ENCODE measurements around the gene ING2.

The ING2 gene

DNA sequence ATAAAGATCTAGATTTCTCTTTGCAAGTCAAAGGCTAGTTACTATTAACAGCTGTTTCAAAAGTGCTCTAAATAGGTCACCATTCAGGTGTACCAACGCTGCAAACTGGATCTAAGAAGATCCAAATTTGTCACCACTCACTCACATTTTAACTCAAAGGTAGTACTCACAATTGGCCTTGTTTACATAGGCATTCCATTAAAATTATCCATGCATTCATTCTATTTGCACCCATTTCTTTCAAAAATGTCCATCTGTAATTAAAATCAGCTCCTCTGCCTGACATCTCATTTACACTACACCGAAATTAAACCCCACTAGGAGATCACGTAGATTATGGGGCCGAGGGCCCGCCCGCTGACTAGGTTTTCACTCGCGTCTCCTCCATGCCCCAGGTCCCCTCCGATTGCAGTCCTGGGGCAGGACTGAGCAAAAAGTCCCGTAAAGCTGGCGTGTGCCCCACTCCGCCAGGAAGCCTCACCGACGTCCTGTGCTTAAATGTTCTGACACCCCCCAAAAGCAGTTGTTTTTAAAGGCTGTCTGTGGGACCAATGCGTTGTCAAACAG lies 1.3 kb upstream of the ING2 start:
- DNase-seq = no peak

DNA sequence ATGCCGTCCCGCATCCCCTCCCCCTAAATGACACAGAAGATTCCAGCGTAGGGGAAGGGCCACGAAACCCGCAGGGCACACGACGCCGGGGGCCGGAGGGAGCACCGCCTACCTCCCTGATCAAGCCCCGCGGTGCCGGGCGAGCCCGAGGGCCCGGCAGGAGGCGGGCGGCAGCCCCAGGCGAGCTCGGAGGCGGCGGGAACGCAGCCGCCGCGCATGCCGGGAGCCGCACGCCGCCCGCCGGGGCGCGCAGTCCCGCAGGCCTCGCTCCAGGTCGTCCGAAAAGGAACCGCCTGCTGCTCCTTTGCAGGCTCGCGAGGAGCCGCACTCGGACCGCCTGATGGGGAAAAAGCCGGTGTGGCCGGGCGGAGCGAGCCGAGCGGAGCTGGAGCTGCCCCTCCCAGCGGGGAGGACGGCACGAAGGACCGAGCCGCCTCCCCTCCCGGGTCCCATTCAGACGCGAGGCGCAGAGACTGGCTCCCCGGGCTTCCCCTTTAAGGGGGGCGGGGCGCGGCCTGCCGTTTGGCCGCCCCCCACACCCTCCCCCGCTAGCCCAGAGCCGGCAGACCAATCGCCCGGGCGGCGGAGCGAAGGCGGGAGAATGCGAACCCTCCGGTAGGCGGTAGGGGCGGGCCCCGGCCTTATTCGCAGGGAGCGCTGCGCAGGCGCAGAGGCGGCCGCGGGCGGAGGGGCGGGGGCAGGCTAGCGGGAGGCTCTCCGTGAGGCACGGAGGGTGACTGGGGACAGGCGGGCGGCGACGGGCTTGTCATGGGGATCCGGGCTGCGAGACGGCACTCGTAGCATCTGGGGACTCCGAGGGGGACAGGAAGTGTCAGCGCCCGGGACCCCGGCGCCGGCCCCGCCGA lies 561 bp upstream of the ING2 start:
- DNase-seq = peak; percentile 99

DNA sequence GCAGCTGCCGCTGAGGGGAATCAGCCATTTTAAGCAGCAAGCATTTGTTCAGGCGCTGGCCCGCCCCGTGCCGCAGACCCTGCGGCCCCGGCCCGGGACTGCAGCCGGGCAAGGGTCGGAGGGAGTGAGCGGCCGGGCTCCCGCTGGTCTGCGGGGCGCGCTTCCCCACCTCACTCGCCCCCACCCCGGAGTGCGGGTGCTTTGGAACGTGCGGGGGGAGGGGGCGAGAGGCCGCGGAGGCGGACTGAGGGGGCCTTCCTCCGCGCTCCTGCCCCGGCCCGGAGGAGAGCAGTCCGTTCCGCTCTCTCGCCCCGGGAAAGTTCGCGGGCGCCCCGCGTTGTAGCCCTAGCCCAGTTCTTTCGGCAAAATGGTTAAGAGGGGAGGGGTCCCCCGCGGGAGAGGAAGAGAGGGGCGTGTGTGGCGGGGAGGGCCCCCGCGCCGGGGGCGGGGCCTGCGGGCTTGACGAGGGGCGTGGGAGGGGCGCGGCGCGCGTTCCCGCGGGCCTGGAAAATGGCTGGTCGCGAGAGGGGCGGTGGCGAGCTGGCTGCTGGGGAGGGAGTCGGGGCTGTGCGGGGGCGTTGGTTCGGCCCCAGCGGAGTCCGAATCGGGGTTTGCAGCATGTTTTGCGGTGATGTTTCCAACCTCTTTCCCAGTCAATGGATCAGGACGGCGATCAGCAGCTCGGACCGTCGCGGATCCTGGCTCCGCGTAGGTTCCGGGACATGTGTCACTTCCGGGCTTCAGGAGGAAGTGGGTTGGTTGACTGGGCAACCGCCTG lies 942 bp downstream of the ING2 start:
- peak; percentile 73 for DNase-seq

DNA sequence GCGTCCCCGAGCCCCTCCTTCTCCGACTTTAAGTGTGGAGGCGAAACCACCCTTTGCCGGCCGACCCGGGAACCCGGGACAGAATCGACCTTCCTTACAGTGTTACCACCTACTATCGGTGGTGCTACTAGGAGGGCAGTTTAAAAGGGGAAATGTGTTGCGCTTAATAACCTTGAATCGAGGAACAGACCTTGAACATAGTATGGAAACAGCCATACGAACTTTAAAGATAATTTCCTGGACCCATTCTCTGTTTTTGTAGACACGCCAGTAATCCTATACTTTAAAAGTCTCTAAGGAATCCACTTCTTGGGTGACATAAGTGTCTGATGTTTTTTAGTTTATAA lies 1.5 kb downstream of the ING2 start:
- no peak for DNase-seq

DNA sequence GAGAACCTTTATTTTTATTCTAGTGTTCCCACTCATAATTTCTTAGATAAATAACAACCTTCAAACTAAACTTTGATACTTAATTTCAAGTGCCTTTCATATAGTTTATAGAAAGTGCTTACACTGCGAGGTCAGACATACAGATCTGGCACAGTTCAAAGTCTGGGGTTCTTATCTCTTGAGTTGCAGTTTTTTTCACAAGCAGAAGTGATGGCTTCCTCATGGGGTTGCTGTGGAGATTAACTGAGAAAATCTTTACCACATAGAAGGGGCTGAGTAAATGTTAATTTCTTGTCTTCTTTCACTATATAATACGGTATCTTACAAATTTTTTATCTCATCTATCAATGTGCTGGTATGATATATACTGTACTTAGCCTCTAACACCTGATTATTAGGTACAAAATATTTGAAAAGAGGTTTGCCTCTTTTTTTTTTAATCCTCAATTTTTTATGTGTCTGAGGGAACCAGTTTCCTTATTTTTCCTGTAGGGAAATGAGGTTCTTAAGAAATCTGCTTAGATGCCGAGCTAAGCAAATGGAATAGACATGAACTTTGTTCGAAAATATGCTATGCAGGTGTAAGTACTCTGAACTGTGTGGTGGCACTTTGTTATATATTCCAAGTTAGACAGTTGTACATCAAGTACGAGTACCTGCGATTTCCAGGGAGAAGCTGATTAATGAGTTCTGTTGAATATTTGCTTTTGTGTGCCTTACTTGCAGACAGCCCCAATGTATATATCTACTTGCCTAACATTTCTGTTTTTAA lies 3.3 kb downstream of the ING2 start:
- no peak for DNase-seq

DNA sequence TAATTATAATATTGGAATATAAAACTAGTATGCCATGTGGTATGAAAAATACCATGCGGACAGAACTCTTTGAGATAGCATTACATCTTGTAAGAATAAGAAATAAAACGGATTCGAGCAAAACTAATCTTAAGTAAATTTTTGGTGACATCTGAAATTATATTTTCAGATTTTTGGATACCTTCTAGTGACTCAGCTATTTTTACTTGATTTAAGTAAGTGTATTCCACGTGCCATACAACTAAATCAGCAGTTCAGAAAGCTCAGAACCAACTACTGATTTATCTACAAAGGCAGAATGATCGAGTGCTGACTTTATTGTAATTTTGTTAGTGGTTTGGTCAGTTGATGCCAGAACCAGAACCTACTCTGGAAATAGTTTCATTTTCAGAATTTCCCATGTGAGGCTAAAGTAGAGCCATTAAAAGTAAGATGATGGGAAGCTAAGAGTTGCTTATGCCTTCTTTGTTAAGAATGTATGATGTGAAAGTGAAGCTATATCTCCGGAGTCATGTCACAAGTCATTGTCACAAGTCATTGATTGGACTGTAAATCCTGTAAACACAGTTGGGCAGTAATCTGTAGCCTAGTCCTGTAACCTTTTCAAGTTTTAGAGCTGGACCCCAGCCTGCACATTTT lies 4.0 kb downstream of the ING2 start:
- DNase-seq = no peak

DNA sequence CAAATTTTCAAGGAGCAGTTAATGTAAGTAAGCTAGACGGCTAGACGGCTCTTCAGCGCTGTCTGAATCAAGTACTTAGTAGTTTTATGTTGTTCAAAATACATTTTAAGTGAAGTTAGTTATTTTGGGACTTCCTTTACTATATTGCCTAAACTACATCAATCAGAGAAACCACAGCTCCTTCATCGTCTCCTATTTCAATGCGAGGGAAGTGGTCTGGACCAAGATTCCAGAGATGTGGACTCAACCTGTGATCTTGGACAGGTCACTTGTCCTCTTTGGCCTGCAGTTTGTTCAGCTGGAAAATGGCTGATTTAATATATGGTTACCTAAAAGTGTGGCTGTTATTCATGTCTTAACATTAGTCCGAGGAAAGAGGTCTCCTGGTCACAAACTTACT lies 10.6 kb downstream of the ING2 start:
- no peak for DNase-seq

DNA sequence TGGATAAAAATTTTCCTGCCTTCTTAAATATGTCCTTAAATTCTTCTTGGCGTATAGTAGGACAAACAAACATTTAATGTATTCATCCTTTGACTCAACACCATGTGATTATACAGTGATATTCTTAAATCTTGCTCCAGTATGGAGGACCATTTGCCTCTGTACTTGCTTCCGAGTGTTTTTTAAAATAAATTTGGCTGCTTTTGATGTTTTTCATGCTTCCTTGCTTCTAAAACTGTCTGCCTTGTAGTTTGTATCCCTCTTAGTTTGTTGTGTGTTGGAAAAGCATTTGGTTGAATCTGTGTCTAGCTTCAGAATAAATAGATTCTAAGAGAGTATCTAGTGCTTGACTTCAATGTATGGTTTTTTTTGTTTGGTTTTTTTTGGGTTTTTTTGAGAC lies 12.3 kb downstream of the ING2 start:
- DNase-seq = no peak

DNA sequence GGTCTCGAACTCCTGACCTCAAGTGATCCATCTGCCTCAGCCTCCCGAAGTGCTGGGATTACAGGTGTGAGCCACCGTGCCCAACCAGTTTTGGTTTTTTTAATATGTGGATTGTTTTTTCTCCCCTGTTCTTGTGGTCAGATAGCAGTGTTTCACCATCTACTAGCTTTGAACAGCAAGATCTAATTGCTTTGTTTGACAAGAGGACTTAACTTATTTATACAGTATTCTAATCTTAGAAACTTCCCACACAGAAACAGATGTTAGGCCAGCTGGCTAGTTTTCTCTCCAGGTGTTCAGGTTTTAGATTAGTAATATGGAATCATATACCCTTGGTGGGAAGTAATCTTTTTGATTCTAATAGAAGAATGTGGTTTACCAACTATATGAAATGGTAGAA lies 12.9 kb downstream of the ING2 start:
- DNase-seq = no peak

DNA sequence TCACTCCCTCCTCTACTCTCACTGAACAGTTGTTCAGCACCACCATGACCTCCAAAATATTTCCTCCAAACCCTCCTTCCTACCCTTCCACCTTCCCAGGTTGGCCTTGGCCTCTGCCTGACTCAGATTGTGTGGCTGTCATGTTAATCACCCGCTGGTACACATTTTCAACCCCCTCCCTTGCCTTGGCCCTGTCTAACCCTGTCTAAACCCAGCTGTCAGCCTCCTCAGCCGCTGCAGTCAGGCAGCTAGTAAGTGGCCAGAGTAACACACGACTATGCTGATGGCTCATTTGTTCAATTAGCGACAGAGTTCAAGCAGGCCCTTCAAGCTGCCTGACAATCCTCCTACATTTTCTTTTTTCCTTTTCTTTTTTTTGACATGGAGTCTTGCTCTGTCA lies 18.0 kb downstream of the ING2 start:
- DNase-seq = no peak

DNA sequence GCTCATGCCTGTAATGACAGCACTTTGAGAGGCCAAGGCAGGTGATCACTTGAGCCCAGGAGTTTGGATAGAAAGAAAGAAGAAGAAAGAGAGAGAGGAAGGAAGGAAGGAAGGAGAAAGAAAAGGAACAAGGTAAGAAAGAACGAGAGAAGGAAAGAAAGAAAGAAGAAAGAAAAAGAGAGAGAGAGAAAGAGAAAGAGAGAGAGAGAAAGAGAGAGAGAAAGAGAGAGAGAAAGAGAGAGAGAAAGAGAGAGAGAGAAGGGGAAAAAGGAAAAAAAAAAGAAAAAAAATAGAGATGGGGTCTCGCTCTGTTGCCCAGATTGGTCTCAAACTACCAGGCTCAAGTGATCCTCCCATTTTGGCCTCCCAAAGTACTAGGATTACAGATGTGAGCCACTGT lies 22.5 kb downstream of the ING2 start:
- no peak for DNase-seq

DNA sequence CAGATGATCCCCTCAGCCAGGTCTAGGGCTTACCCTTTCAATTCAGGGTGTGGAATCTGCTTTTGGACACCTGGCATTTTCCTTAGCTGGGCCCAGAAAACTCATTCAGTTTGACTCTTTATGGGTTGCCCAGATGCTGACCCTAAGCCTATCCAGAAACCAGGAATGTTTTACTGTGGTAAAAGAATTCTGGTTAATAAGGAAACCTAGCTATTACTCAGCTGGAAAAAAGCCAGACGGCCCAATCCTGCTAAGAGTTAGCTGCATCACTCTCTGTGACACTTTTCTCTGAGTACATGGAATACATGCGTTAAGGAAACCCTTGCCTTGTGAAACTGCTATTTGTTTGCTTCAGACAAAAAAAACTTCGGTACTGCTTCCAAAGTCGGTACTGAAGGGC lies 28.0 kb downstream of the ING2 start:
- DNase-seq = no peak

DNA sequence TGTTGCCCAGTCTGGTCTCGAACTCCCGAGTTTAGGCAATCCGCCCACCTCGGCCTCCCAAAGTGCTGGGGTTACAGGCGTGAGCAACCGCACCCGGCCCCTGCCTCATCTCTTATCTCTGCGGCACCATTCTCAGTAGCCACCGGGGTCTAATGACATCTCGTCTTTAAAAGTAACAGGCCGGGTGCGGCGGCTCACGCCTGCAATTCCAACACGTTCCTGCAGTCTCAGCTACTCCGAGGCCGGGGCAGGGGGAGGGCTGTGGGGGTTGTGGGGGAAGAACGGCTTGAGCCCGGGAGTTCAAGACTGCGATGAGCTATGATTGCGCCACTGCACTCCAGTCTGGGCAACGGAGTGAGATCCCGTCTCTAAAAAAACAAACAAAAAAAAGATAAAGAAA lies 28.8 kb downstream of the ING2 start:
- no peak for DNase-seq

DNA sequence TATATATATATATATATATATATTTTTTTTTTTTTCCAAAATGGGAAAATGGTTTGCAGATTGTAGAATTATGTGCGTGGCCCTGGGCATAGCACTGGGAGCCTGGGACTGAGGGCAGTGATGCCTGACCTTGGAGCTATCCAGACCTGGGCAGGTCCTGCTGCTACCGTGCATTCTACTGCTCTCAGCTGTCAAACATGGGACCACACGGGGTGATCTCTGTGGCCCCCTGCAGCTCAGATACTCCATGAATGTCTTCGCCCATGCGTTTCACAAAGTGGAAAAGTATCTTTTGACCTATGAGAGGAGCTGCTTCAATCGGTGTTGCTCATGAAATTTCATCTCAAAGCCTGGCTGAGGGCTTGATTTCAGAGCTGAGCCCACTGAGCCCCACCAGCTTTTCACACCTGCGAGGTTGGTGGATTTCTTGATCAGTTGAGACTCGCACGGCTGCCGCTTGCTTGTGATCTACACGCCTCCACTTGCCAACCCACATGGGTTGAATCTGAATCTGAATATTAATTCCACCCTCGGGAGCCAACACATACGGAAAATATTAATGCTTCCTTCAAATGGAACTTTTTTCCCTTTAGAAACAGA lies 35.7 kb downstream of the ING2 start:
- no peak for DNase-seq

DNA sequence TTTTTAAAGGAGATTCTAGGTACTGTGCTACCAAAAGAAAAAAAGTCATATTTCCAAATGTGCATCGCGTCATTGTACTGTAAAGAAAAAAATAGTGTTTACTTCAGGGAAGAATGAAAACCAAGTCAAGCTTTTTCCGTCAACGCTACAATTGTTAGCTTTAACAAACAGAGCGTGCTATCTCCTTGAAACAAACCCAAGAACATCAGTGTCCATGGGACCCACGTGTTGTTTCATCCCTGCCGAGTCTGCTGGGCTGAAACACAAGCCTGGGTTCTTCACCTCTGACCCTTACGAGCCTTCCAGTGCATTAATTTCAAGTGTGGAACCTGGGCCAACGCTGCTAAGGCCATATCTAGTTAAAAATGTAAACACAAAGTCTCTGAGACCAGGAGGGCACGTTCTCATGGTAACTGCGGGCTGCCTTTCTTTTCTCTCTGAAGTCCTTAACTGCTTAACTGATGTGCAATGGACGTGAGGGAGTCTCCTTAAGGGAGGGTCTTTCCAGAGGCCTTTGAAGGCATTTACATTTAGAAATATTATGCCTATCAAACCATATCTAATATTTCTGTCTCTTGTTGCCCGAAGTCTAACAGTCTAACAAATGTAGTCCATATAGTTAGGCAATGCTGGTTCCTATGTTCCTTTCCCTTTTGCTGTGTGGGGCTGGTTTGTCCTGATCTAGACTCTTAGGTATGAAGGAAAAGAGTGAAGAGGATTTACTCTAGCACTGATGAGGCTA lies 36.3 kb downstream of the ING2 start:
- DNase-seq = no peak

DNA sequence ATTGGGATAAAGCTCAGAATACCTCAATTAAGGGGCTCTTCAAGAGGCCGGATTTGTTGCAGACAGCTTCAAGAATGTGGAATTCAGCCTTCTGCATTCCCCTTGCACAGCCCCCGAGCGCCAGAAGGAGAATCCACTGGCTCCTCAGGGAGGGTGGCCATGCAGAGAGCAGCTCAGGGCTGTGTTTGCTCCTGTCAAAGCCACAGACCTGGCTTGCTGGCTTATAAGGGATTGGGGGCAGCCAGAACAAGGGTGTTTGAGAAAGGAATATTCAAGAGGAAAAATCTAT lies 36.8 kb downstream of the ING2 start:
- DNase-seq = no peak

DNA sequence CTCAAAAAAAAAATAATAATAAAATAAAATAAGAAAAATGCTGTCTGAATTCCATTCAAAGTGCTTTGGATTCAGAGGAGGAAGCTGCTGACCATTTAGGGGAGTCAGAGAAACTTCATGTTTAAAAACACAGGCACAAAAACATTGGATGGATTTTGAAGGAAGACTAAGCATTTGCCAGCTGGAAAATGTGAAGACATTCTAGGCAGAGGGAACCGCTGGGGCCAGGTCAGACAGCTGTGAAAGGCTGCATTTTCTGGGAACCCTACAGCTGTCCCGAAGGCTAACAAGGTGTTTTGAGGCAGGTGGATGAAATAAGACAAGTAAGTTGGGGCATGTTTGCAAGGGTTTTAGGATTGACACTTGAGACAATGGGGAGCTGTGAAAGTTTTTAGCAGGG lies 38.6 kb downstream of the ING2 start:
- DNase-seq = no peak

DNA sequence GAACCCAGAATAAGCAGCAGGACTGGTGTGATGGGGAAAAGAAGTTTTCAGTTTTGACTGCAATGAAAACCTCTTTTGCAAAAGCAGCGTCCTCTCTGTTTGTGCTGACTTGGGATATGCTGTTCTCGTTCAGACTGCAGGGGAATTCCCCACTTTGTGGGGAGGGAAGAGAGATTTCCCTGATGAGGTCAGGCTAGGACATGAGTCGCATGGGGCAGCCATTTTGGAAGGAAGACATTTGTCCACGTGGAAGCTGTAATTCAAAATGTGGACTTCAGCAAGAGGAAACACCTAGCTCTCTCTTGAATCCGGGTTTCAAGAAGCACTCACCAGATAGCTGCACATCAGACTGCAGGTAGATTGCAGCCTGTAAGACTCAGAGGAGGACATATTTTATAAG lies 39.3 kb downstream of the ING2 start:
- no peak for DNase-seq

DNA sequence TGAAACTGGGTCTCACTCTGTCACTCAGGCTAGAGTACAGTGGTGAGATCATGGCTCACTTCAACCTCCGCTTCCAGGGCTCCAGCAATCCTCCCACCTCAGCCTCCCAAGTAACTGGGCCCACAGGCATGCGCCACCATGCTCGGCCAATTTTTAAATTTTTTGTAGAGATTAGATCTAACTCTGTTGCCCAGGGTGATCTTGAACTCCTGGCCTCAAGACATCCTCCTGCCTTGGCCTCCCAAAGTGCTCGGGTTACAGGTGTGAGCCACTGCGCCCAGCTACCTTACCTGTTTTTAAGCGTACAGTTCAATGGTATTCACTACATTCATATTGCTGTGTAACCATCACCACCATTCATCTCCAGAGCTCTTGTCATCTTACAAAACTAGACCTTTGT lies 41.5 kb downstream of the ING2 start:
- DNase-seq = no peak

DNA sequence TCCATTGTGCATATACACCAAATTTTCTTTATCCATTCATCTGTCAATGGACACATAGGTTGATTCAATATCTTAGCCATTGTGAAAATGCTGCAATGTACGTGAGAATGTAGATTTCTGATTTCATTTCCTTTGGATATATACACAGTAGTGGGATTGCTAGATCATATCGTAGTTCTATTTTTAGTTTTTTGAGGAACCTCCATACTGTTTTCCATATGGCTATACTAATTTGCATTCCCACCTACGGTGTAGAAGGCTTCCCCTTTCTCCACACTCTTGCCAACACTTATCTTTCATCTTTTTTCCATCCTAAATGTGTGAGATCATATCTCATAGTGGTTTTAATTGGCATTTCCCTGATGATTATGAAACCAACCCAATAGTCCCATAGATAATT lies 43.4 kb downstream of the ING2 start:
- DNase-seq = no peak

DNA sequence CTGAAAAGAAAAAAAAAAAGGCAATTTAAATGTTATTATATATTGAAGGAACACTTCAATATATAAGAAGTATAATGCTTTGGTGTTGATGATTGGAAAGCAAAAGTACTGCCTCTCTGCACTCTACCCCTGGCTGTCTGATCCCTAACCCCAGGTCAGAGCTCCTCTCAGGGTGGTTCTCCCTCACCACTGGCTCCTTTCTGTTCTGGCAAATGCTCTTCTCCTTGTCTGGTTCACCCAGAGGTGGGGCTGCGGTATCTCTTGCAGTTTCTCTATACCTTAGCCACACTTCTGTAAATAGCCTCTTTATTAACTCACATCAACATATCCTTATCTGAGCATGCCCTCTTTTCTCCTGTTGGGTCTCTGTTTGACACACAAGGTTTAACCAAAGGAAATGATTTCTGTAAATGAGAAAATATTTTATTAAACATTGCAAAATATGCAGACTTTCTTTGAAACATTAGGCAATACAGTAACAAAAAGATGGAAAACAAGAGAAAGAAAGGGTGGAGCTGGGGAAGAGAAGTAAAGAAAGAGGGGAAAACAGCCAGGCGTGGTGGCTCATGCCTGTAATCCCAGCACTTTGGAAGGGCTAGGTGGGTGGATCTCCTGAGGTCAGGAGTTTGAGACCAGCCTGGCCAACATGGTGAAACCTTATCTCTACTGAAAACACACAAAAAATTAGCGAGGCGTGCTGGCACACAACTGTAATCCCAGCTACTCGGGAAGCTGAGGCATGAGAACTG lies 45.7 kb downstream of the ING2 start:
- no peak for DNase-seq
